Endothelial cell (in vitro differentiated cells): ENCODE results near the gene TENM4. TPM values are rescaled to one million over a fixed set of nuclear protein-coding genes. Genes with fewer than 3 reads are reported as not detected.

ENCODE experiments used
- DNase-seq: peaks from one replicate; pipeline ENCODE4 v3.0.0; 2021; ENCODE audit warnings: low spot score
- H3K27ac Mint-ChIP-seq: one replicate; pipeline ENCODE4 v1.8.0; 2021; ENCODE audit warnings: mixed read lengths, inconsistent platforms; ENCODE audit not compliant: unreplicated experiment
- H3K27me3 Mint-ChIP-seq: one replicate; pipeline ENCODE4 v1.8.0; 2021; ENCODE audit warnings: mild to moderate bottlenecking, moderate library complexity, mixed read lengths, inconsistent platforms; ENCODE audit not compliant: unreplicated experiment
- H3K36me3 Mint-ChIP-seq: one replicate; pipeline ENCODE4 v1.8.0; 2021; ENCODE audit warnings: mild to moderate bottlenecking, low read depth, mixed read lengths, inconsistent platforms; ENCODE audit not compliant: unreplicated experiment
- H3K4me1 Mint-ChIP-seq: one replicate; pipeline ENCODE4 v1.8.0; 2021; ENCODE audit warnings: mild to moderate bottlenecking, mixed read lengths, inconsistent platforms; ENCODE audit not compliant: unreplicated experiment
- H3K4me3 Mint-ChIP-seq: one replicate; pipeline ENCODE4 v1.8.0; 2021; ENCODE audit warnings: mild to moderate bottlenecking, mixed read lengths, inconsistent platforms; ENCODE audit not compliant: unreplicated experiment
- H3K9me3 Mint-ChIP-seq: one replicate; pipeline ENCODE4 v1.8.0; 2021; ENCODE audit warnings: mixed read lengths, inconsistent platforms; ENCODE audit not compliant: unreplicated experiment
- CTCF ChIP-seq: fragments of 200-600 bp; sonication (generic); IDR thresholded peaks from one replicate; pipeline ENCODE4 v1.5.0; 2021; ENCODE audit warnings: antibody characterized with exemption; ENCODE audit not compliant: unreplicated experiment
- total RNA-seq: library from RNA; stranded (reverse); fragmentation: NEBNext Ultra II Directional; extraction: Animal tissue kit (Norgen Biotek cat#: 25700); gene quantifications from one replicate; pipeline ENCODE4 v1.2.1, GENCODE V29; 2021; ENCODE audit not compliant: unreplicated experiment

TENM4 gene
- total RNA-seq, 1 donor from 2014 or later = 1.8 TPM

DNA sequence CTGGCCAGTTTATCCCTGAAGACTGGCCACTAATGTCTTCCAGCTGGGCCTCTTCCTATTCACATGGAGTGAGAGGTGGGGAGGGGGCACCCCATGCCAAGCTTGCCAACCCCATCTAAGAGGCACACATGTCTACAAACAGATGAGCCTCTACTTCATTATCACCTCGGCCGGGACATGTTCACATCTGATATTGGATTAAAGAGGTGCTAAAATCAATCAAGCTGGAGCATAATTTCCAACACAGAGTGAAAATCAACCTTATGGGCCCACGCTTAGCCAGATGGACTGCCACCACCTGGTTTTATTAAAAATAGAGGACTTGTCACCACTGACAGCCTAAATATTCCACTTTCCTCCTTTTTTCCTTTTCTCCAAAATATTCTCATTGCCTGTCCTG is 703.5 kb downstream of the TENM4 start:
- Mint-ChIP-seq H3K4me1 (peaks cover 2% of the 10 kb centered on the region), H3K9me3 (no peaks in the 10 kb centered on the region), H3K27me3 (no peaks in the 10 kb centered on the region), H3K4me3 (no peak overlapping the region), H3K36me3 (no peaks in the 10 kb centered on the region), H3K27ac (no peak overlapping the region)
- TF ChIP-seq CTCF = no peak
- DNase-seq = no peak

DNA sequence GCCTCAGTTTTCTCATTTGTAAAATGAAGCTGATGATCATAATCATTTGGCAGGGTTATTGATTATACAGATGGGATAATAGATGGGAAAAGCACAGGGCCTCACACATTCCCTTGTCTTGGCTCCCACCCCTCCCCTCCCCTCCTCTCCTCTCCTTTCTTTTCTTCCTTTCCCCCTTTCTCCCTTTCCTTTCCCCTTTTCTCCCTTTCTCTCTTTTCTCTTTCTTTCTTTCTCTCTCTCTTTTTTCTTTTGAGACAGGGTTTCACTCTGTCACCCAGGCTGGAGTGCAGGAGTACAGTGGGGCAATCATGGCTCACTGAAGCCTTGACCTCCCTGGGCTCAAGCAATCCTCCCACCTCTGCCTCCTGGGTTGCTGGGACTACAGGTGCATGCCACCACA is 705.1 kb downstream of the TENM4 start:
- no peak overlapping the region for H3K4me3 Mint-ChIP-seq
- H3K27me3 Mint-ChIP-seq = no peaks in the 10 kb centered on the region
- no peaks in the 10 kb centered on the region for H3K9me3 Mint-ChIP-seq
- no peak for DNase-seq
- H3K4me1 Mint-ChIP-seq = peaks cover 2% of the 10 kb centered on the region
- no peaks in the 10 kb centered on the region for H3K36me3 Mint-ChIP-seq
- no peak for TF ChIP-seq CTCF
- H3K27ac Mint-ChIP-seq = no peak overlapping the region

DNA sequence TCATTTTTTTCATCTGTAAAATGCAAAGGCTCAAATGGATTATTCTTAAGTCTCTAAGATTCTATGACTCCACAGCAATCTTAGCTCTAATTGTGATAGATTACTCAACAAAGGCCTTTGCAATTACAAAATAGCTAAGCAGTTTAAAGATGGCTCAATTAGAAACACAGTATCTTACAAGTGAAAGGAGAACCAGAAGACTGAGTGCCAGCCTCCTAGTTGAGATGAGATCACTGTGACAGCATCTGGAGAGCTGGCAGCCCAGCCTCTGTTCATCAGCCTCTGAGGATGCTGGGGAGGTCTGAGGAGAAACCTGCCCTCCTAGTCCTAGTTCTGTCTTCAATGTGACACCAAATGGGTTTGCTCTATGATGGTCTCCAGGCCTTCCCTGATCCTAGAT is 707.8 kb downstream of the TENM4 start:
- DNase-seq = no peak
- Mint-ChIP-seq H3K27me3 (peaks cover 1% of the 10 kb centered on the region), H3K4me3 (no peak overlapping the region), H3K4me1 (peaks cover 14% of the 10 kb centered on the region), H3K27ac (no peak overlapping the region), H3K9me3 (no peaks in the 10 kb centered on the region), H3K36me3 (no peaks in the 10 kb centered on the region)
- no peak for TF ChIP-seq CTCF

DNA sequence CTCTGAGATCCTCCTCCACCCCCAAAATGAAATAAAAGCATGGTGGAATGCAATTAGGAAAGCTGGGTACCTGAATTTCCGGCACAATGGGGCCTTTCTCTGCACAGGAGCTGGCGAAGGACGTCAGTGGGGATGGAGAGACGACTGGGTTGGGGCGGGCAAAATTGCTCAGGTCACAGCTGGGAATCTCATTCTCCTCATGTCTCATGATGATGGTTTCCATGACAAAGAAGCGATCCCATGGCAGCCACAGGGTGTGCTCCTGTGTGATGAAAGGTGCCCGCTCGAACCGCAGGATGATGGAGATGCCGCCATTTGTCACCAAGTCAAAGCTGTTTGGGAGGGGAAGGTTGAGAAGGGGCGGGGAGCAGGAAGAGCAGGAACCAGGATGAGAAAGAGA is 708.6 kb downstream of the TENM4 start:
- Mint-ChIP-seq H3K4me1 (peaks cover 14% of the 10 kb centered on the region), H3K36me3 (no peaks in the 10 kb centered on the region), H3K27ac (peak overlapping the region; percentile 48), H3K9me3 (no peaks in the 10 kb centered on the region), H3K4me3 (no peak overlapping the region), H3K27me3 (peaks cover 1% of the 10 kb centered on the region)
- no peak for DNase-seq
- TF ChIP-seq CTCF = no peak

DNA sequence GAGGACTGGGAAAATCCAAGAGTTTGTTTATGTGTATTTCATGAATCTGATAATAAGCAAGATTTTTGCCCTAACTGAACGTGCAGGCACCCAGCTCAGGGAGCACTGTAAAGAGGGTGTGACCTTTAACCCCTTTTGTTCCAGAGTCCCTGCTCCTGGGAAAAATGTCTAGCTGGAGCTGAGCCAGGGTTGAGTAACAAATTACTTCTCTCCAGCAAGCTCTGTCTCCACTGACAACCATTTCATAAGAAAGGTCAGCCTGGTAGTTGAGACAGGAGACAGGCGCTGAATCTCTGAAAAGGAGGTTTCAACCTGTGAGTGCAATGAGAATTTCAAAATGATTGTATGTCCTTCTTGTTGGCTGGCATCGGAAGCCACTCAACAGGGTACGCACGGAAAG is 709.8 kb downstream of the TENM4 start:
- H3K9me3 Mint-ChIP-seq = no peaks in the 10 kb centered on the region
- no peak overlapping the region for H3K27ac Mint-ChIP-seq
- no peak overlapping the region for H3K4me3 Mint-ChIP-seq
- peaks cover 1% of the 10 kb centered on the region for H3K27me3 Mint-ChIP-seq
- peaks cover 13% of the 10 kb centered on the region for H3K4me1 Mint-ChIP-seq
- no peaks in the 10 kb centered on the region for H3K36me3 Mint-ChIP-seq
- TF ChIP-seq CTCF = no peak
- DNase-seq = no peak
